Dermis blood vessel endothelial cell (primary cell): ENCODE results near the gene NXN. TPM values are rescaled to one million over a fixed set of nuclear protein-coding genes. Genes with fewer than 3 reads are reported as not detected.
"Not testable (repeated sequence)": the region's sequence is repeated elsewhere in the genome, so short reads cannot be mapped to it uniquely, and the experiment has no call there.

Source experiments
- DNase-seq: peaks from one replicate; pipeline ENCODE4 v3.0.0; 2010
- total RNA-seq: library from RNA; depleted of rRNA; stranded (reverse); fragments of >200 nt; gene quantifications from 2 replicates; pipeline ENCODE4 v1.2.3, GENCODE V29; 2014

Gene NXN
- total RNA-seq, 1 donor from 2014 or later, result 123 TPM

DNA sequence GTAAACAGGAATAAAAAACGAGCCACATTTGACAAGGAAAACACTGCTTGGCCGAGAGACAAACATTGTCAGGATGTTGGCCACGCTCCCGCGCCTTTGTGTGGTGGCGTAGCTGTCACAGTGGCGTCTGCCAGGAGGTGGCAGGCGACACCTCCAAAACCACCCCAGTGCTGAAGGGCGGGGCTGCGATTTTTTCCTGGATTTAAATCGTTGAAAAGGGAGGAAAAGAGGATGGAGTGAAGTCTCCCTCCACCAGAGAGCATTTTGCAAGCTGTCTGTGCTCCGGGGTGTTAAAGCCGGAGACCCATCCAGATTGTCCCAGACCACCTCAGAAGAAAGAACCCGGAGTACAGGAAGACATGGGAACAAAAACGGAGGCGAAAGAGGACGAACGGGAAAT, 184.7 kb downstream of the NXN start:
- DNase-seq, result peak; percentile 89

DNA sequence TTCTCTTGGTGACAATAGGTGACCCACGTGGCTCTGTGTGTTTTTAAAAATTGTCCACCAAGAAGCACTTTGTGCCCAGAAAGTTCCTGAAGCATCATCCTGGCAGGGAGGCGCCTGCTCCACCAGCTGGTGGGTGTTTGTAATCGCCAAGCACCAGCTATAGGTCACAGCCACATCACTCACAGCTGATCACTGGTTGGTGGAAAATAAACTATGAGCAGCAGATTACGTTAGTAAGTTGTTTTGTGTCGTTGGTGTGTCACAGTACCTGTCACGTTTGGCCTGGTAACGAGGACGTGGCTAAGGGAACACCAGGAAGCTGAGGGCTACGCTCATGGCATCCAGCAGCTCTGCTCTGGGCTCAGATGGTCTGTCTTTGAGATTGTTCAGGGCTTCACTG, 187.3 kb downstream of the NXN start:
- peak; percentile 55 for DNase-seq

- no peak for DNase-seq
Observed at GRCh38 chr17:791829-792228, 187.7 kb downstream of the NXN start.

DNA sequence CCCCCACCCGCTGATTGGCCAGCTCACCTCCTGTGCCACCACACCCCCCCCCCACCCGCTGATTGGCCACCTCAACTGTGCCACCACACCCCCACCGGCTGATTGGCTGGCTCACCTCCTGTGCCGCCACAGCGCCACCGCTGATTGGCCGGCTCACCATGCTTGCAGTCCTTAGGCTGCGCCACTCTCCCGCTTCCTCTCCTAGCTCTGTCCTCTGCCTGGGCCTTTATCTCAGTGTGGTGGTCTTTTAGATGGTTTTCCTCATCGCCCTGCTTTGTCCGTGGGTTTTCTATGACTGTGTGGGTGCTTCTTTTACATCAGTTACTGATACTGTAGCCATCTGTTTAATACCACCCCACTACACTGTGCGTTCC, 188.7 kb downstream of the NXN start:
- DNase-seq, result not testable (repeated sequence)

- DNase-seq, result not testable (repeated sequence)
Observed at GRCh38 chr17:789931-790873, 189.4 kb downstream of the NXN start.

DNA sequence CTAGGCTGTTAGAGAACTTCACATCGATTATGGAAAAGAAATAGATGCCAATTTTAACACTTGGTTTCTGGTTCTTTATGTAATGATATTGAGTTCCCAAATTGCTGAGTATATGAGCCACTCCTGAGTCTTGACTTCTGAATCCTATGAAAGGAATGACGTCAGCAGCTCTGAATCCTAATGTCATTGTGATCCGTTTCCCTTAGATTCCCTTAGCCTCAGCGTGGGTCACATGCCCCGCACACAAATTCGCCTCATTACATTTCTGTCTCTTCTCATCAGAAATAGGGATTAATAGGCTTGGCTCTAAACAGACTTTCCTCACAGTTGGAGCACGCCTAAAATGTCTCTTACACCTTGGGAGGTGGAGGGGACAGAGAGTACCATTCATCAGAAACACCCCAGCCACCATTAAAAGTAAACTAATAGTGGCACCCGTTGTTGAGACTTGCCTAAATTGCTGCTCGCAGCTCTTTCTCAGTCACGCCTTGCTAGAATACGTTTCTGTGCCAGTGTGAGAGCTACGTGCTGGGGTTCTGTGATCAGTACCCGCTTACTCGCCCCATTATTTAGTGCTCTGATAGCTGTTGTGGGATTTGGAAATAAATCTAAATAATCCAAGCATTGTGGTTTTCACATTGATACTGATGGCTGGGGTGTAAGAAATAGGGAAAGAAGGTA, 190.3 kb downstream of the NXN start:
- no peak for DNase-seq

- no peak for DNase-seq
Observed at GRCh38 chr17:788551-788950, 191.0 kb downstream of the NXN start.

DNA sequence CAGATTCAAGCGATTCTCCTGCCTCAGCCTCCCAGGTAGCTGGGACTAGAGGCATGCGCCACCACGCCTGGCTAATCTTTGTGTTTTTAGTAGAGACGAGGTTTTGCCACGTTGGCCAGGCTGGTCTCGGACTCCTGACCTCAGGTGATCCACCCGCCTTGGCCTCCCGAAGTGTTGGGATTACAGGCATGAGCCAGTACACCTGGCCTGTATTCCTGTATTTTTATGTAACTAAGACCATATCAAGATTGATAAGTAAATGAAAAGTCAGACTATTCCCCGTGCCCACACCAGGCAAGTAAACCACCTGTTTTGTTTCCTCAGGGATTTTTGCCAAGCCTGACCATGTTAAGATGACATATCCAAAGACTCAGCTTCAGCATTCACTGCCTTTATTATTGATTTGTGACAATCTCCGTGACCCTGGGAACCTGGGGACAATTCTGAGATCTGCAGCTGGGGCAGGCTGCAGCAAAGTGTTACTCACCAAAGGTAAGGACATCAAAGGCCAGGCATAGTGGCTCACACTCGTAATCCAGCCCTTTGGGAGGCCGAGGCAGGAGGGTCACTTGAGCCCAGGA, 191.8 kb downstream of the NXN start:
- DNase-seq, result no peak

GRCh38 chr17:785901-786300, 193.7 kb downstream of the NXN start:
- not testable (repeated sequence) for DNase-seq

GRCh38 chr17:784143-784542, 195.4 kb downstream of the NXN start:
- DNase-seq, result no peak

DNA sequence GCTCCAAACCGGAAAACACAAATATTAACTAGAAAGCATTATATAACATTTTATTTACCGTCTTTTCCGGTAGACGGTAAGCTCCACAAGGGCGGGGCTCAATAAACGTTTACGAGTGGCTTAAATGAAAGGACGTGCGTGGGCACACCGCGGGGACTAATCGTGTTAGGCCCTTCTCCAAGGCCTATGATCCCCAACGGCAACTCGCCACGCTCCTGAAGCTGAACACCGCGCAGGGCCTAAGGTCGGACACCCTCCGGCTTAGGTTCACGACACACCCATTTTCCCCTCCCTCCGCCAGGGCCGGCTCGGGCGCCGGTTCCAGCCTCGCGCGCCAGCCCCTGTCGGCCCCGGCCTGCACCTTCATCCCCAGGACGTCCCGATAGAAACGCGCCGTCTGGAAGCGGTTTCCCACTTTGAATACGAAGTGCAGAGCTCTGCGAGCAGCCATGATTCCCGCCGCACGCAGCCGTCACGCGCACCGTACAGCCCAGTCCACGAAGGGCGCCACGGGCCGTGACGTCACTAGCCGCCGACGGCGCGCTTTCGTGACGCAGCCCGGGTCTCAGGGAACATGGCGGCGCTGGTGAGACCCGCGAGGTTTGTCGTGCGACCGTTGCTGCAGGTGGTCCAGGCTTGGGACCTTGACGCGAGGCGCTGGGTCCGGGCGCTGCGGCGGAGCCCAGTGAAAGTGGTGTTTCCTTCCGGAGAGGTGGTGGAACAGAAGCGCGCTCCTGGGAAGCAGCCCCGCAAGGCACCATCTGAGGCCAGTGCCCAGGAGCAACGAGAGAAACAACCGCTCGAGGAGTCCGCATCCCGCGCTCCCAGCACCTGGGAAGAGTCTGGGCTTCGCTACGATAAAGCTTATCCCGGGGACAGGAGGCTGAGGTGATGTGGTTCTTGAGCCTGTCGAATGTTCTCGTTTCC, 197.5 kb downstream of the NXN start, which contains the start of the genes GLOD4 and MRM3:
TSS of gene GLOD4 (minus strand) at position 476 of the 927 bp plus-strand sequence. CDS start at position 451, 25 bp downstream.
TSS of gene MRM3 (plus strand) at position 549 of the 927 bp plus-strand sequence. CDS start at position 575, 26 bp downstream.
- DNase-seq, result peak; percentile 95

DNA sequence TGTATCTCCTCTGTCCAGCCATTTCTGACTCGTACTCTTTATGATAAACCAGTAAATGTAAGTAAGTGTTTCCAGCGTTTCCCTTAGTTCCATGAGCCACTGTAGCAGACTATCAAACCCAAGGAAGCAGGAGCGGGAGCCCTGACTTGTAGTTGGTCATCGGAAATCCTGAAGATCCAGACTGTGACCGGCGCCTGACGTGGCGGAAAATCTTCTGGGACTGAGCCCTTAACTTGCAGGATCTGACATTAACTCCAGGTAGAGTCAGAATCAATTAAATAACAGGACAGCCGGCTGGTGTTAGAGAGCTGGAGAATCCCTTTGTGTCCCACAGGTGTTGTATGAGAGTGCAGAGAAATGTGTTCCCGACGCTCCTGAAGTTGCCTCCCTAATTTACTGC, 201.5 kb downstream of the NXN start:
- DNase-seq, result no peak

DNA sequence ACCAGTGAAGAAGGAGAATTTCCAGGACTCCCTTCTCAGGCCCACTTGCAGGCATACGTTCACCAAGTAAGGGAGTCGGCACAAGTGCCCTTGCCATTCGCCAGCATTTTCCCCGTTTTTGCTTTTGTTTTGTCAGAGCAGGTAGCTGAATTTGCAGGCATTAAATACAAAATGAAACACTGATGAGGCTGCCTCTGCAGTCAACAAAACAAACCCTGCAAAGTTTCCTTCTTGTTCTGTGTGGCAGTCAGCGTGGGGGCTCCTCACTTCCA, 205.3 kb downstream of the NXN start:
- DNase-seq, result no peak

- peak; percentile 40 for DNase-seq
Observed at GRCh38 chr17:773467-774312, 205.9 kb downstream of the NXN start.

DNA sequence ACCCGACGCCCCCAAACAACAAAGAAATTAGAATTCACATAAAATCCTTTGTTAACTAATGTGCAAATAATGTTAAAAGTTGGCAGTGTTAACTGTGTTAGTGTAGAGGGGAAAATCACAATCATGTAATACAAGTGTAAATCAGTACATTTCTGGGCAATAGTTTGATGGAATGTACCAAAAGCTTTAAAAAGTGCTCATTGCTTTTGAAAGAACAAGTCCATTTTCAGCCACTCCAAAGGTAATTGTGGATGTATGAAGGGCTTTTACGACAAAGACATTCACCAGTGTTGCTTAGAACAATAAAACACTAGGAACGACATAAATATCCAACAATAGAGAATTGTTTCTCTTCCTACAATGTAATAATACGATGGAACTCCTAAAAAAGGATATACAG, 206.6 kb downstream of the NXN start:
- DNase-seq, result no peak

DNA sequence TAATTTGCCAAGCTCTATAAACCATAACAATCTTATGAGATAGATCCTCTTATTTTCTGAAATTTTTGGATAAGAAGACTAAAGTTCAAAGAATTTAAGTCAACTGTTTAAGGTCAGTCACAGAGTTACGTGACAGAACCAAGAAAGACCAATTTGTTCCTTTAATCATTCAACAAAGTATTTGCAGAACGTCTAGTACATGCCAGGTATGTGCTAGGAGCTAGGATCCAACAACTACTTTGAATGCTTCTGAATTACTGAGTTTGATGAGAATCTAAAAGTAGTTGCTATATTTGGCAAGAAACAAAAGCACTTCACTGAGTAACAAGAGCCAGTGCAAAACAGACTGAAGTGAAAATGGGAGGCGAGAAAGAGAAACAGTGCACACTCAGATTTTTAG, 212.5 kb downstream of the NXN start:
- no peak for DNase-seq

GRCh38 chr17:760371-760770, 219.2 kb downstream of the NXN start:
- DNase-seq, result no peak

DNA sequence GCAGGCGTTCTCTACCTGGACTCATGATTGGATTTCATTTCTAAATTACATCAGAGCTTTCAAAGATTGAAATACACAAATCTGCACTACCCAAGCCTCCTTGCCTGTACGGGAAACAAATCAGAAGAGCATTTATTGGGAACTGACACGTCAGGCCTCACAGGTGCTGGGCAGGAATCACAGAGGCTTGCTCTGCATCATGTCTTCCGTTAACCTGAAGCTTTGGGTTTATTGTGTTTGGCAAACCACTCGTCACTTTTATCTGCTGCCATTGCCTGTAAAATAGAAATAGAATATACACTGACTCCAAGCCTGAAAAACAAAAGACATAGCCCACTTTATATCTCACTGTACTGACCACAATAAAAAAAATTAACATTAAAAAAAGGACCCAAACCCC, 219.6 kb downstream of the NXN start:
- no peak for DNase-seq

DNA sequence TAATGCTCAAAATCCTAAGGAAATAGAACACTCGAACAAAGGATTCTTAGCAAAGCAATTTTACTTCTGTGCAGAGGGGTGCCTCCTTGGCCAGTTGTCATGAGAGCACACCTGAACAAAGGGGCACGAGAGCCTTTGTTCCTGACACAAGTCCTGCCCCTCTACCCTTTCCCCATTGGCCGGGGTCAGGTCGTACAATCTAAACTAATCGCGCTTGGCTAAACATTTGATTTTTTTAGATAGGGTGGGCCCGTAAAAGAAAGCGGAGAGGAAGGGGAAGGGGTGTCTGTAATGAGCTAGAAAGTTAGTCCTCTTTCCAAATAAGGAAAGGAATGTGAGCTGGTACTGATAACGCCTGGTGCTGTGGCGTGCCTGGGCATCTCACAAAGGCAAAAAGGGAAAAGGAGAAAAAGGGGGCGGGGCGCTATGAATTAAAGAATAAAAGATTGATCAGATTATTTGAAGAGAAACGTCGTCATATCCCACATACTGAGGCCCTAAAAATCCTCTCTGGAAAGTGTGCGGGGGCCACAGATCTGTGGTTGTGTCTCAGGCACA, 223.5 kb downstream of the NXN start:
- peak; percentile 50 for DNase-seq

DNA sequence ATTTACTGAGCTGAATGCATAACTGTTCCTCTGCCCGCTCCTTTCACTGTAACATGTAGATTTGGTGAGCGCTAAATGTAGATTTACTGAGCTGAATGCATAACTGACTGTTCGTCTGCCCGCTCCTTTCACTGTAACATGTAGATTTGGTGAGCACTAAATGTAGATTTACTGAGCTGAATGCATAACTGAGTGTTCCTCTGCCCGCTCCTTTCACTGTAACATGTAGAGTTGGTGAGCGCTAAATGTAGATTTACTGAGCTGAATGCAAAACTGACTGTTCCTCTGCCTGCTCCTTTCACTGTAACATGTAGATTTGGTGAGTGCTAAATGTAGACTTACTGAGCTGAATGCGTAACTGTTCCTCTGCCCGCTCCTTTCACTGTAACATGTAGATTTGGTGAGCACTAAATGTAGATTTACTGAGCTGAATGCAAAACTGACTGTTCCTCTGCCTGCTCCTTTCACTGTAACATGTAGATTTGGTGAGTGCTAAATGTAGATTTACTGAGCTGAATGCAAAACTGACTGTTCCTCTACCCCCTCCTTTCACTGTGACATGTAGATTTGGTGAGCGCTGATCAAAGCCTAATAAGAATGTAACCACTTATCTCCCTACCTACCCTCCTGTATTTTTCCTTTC, 224.1 kb downstream of the NXN start:
- DNase-seq, result not testable (repeated sequence)

GRCh38 chr17:753418-753817, 226.2 kb downstream of the NXN start:
- no peak for DNase-seq
